ENCODE results near the gene CAMSAP3. TPM values are rescaled to one million over a fixed set of nuclear protein-coding genes. Genes with fewer than 3 reads are reported as not detected.

CAMSAP3 gene
- total RNA-seq, 4 donors from 2014 or later = 0.11 to 0.42 (median 0.18) TPM

GRCh38 chr19:7554990-7555864 is 40.4 kb upstream of the CAMSAP3 start:
- no peak overlapping the region for H3K4me3 ChIP-seq
- H3K27me3 ChIP-seq = no peaks in the 10 kb centered on the region
- intact Hi-C loops (cut with DNase I) = no loop called here
- WGBS = 72% methylated on average over 39 of the region's 62 CpGs
- DNase-seq (ENCODE audit: extremely low spot score) = no peak
- TF ChIP-seq POLR2AphosphoS5 (IDR thresholded peaks at IDR 0.05) (no peak), POLR2A (IDR thresholded peaks at IDR 0.05; ENCODE audit: low read depth) (no peak), EP300 (IDR thresholded peaks at IDR 0.05) (no peak), CTCF (IDR thresholded peaks at IDR 0.05) (no peak)
- H3K4me1 ChIP-seq = peaks cover 5 to 15% (median 13%) of the 10 kb centered on the region in 4 donors
- H3K9me3 ChIP-seq = no peaks in the 10 kb centered on the region
- H3K36me3 ChIP-seq = peaks cover 65 to 93% (median 87%) of the 10 kb centered on the region in 4 donors
- no peak overlapping the region for H3K27ac ChIP-seq (replicated peaks in 1 of 4)

GRCh38 chr19:7556696-7557315 is 38.9 kb upstream of the CAMSAP3 start:
- Histone ChIP-seq H3K36me3 (peaks cover 62 to 97% (median 93%) of the 10 kb centered on the region in 4 donors), H3K27ac (replicated peaks in 1 of 4) (no peak overlapping the region), H3K4me1 (peaks cover under 1 to 2% (median 1%) of the 10 kb centered on the region in 4 donors), H3K9me3 (no peaks in the 10 kb centered on the region), H3K4me3 (no peak overlapping the region), H3K27me3 (no peaks in the 10 kb centered on the region)
- DNase-seq (ENCODE audit: extremely low spot score) = no peak
- TF ChIP-seq CTCF (IDR thresholded peaks at IDR 0.05) (no peak), POLR2A (IDR thresholded peaks at IDR 0.05; ENCODE audit: low read depth) (no peak), POLR2AphosphoS5 (IDR thresholded peaks at IDR 0.05) (no peak), EP300 (IDR thresholded peaks at IDR 0.05) (no peak)
- intact Hi-C loops (cut with DNase I) = no loop called here
- 96% methylated on average over 50 of the region's 54 CpGs for WGBS

- intact Hi-C loops (cut with DNase I) = no loop called here
- no peak overlapping the region for H3K4me3 ChIP-seq
- no peak overlapping the region for H3K27ac ChIP-seq (replicated peaks in 1 of 4)
- WGBS = 96% methylated on average over 17 of the region's 18 CpGs
- H3K4me1 ChIP-seq = no peaks in the 10 kb centered on the region
- H3K36me3 ChIP-seq = peaks cover 60 to 84% (median 82%) of the 10 kb centered on the region in 4 donors
- no peaks in the 10 kb centered on the region for H3K27me3 ChIP-seq
- no peak for DNase-seq (ENCODE audit: extremely low spot score)
- no peaks in the 10 kb centered on the region for H3K9me3 ChIP-seq
- TF ChIP-seq CTCF (IDR thresholded peaks at IDR 0.05) (no peak), EP300 (IDR thresholded peaks at IDR 0.05) (no peak), POLR2A (IDR thresholded peaks at IDR 0.05; ENCODE audit: low read depth) (no peak), POLR2AphosphoS5 (IDR thresholded peaks at IDR 0.05) (no peak)
These were observed 37.0 kb upstream of the CAMSAP3 start for GRCh38 chr19:7558667-7559066.

- no peak for DNase-seq (ENCODE audit: extremely low spot score)
- no peaks in the 10 kb centered on the region for H3K4me1 ChIP-seq
- H3K27ac ChIP-seq (replicated peaks in 1 of 4) = no peak overlapping the region
- H3K4me3 ChIP-seq = no peak overlapping the region
- WGBS = 76% methylated on average over 4 of the region's 4 CpGs
- TF ChIP-seq POLR2AphosphoS5 (IDR thresholded peaks at IDR 0.05) = no peak
- TF ChIP-seq POLR2A (IDR thresholded peaks at IDR 0.05; ENCODE audit: low read depth) = no peak
- TF ChIP-seq CTCF (IDR thresholded peaks at IDR 0.05) = no peak
- H3K27me3 ChIP-seq = no peaks in the 10 kb centered on the region
- H3K9me3 ChIP-seq = no peaks in the 10 kb centered on the region
- intact Hi-C loops (cut with DNase I) = no loop called here
- peaks cover 58 to 82% (median 77%) of the 10 kb centered on the region in 4 donors for H3K36me3 ChIP-seq
These were observed 36.6 kb upstream of the CAMSAP3 start for GRCh38 chr19:7559102-7559501.

Measured in esophagus muscularis mucosa (tissue), 4 donors.